HG03457 (cell line): Measurements from ENCODE around the gene RAB40A.
A peak's percentile ranks its signal among the peaks of the same experiment; 100 is the strongest.
"Not testable (repeated sequence)": the region's sequence is repeated elsewhere in the genome, so short reads cannot be mapped to it uniquely, and the experiment has no call there.

Source experiments
- ATAC-seq: cut with Tn5 transposase; IDR thresholded peaks from one replicate; pipeline ENCODE4 v1.9.1; 2021; ENCODE audit warnings: moderate number of reproducible peaks; ENCODE audit not compliant: unreplicated experiment

Gene RAB40A

DNA sequence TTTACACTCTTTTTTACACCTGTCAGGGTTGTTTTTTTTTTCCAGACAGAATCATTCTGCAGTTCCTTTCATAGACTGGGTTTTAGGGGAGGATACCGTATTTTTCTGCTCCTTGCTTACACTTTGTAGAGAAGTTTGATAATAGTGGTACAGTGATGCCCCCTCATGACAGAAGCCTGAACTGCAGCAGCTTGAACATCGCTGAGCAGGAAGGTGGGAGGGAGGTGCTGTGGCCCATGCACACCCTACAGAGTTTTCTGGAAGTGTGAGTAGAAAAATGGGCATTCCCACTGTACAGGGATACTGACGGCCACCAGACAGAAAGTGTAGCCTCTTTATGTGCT lies 54.5 kb downstream of the RAB40A start:
- peak; percentile 88 for ATAC-seq

DNA sequence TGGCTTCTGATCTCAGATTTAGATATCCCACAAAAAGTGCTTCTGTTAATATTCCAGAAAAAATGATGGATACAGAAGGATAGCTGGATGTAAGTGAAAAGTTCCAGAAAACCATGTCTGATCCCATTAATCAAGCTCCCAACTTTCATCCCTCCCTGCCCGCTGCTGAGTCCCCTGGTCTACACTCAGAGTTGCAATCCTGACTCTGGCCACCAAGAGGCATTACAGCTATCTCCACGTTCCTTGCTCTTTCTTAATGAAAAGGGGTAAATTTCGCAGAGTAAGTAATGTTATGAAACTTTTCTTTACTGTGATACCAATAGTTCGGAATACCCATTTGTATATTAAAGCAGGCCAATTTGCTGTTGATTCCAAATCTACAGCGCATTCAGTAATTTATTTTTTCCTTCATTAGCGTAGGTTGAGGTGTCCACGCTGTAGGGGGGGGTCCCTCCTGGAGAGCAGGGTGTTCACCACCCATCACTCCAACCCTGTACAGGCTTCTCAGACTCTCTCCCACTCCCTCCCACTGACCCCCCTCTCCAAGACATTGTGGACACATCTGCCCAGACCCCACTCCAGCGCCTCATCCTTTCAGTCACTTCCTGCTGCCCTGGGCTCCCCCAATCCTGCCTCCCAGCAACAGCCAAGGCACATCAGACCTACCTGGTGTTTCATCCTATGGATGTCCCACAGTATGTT lies 55.1 kb downstream of the RAB40A start:
- peak; percentile 52 for ATAC-seq

DNA sequence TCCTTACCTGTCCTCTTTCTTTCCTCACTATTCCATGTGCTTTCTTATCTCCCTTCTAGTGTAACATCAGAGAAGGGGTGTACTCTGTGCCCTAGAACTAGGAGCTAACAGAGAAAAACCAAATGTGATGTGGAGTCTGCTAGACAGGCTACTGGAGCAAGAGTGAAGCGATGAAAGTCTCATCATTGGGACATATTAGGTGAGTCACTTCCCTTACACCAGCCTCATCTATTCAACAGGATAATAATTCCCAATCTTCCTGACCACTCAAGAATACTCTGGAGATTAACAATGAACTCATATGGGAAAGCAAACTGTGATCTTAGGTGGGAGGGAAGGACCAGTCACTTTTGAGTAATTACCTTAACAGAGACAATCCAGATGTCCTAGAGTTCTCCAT lies 58.1 kb downstream of the RAB40A start:
- ATAC-seq: no peak

DNA sequence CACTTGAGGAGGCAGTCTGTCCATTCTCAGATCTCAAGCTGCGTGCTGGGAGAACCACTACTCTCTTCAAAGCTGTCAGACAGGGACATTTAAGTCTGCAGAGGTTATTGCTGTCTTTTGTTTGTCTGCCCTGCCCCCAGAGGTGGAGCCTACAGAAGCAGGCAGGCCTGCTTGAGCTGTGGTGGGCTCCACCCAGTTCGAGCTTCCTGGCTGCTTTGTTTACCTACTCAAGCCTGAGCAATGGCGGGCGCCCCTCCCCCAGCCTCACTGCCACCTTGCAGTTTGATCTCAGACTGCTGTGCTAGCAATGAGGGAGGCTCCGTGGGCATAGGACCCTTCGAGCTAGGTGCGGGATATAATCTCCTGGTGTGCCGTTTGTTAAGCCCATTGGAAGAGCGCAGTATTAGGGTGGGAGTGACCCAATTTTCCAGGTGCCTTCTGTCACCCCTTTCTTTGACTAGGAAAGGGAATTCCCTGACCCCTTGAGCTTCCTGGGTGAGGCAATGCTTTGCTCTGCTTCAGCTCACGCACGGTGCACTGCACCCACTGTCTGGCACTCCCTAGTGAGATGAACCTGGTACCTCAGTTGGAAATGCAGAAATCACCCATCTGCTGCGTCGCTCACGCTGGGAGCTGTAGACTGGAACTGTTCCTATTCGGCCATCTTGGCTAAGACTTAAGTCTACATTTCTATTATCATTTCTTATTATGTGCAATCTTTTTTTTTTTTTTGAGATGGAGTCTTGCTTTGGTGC lies 59.1 kb downstream of the RAB40A start:
- not testable (repeated sequence) for ATAC-seq

DNA sequence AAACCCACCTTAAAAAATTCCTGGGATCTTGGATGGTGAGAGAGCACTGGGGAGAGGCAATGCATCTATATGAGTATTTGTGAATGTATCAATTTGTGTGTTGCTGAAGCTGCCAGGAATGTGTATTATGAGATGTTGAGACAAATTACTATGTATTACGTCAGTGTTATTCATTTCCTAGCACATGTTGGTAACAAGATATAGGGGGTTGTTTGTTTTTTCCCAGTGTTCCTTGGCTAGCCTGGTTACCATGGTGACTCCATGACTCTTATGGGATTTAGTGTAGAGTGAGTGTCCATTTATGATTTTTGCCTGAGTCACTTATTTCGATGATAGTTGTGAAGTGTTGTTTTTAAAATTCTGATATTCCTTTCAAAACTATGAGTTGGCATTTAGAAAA lies 65.6 kb downstream of the RAB40A start:
- ATAC-seq: no peak
